Karpas-422 (cell line): ENCODE measurements around the gene ALPL. TPM values are rescaled to one million over a fixed set of nuclear protein-coding genes. Genes with fewer than 3 reads are reported as not detected.

Experiments used
- DNase-seq: peaks from one replicate; pipeline ENCODE4 v3.0.0-alpha.2; 2015
- H2AFZ ChIP-seq: fragments of 200-600 bp; sonication (generic); 2 replicates; pipeline ENCODE4 v1.6.1; 2014; ENCODE audit warnings: antibody characterized with exemption, low read length, mixed read lengths
- H3K27ac ChIP-seq: fragments of 200-600 bp; sonication (generic); 2 replicates; pipeline ENCODE4 v1.5.1; 2014; ENCODE audit warnings: mild to moderate bottlenecking, low read length, moderate library complexity
- H3K27me3 ChIP-seq: fragments of 200-600 bp; sonication (generic); 2 replicates; pipeline ENCODE4 v1.6.1; 2014; ENCODE audit warnings: low read length, mixed read lengths
- H3K36me3 ChIP-seq: fragments of 200-600 bp; sonication (generic); 2 replicates; pipeline ENCODE4 v1.6.1; 2014; ENCODE audit warnings: low read length, mixed read lengths; ENCODE audit not compliant: insufficient read depth
- H3K4me1 ChIP-seq: fragments of 200-600 bp; sonication (generic); 2 replicates; pipeline ENCODE4 v1.6.1; 2014; ENCODE audit warnings: mild to moderate bottlenecking, low read length, mixed read lengths
- H3K4me2 ChIP-seq: fragments of 200-600 bp; sonication (generic); 2 replicates; pipeline ENCODE4 v1.6.1; 2014; ENCODE audit warnings: low read length, low read depth, mild to moderate bottlenecking; ENCODE audit not compliant: poor library complexity, severe bottlenecking
- H3K4me3 ChIP-seq: fragments of 200-600 bp; sonication (generic); 2 replicates; pipeline ENCODE4 v1.5.1; 2014; ENCODE audit warnings: mild to moderate bottlenecking, antibody characterized with exemption, low read length, mixed read lengths
- H3K79me2 ChIP-seq: fragments of 200-600 bp; sonication (generic); 2 replicates; pipeline ENCODE4 v1.6.1; 2014; ENCODE audit warnings: mild to moderate bottlenecking, low read length, mixed read lengths
- H3K9ac ChIP-seq: fragments of 200-600 bp; sonication (generic); 2 replicates; pipeline ENCODE4 v1.6.0; 2014; ENCODE audit warnings: low read length
- H3K9me2 ChIP-seq: fragments of 200-600 bp; sonication (generic), shearing (Covaris generic); replicated peaks from 2 replicates; pipeline ENCODE4 v1.6.0; 2014; ENCODE audit warnings: mild to moderate bottlenecking, low read length, moderate library complexity; ENCODE audit not compliant: insufficient read depth
- H3K9me3 ChIP-seq: fragments of 300-700, 200-600 bp; sonication (generic); 2 replicates; pipeline ENCODE4 v1.6.1; 2014; ENCODE audit warnings: low read length, mixed read lengths
- H4K20me1 ChIP-seq: fragments of 200-600 bp; sonication (generic); 2 replicates; pipeline ENCODE4 v1.6.1; 2014; ENCODE audit warnings: mild to moderate bottlenecking, antibody characterized with exemption, low read length, low read depth; ENCODE audit not compliant: insufficient read depth
- total RNA-seq: library from RNA; depleted of rRNA; stranded (reverse); fragments of >200 nt; shearing (Covaris generic); gene quantifications from 2 replicates; pipeline ENCODE4 v1.2.3, GENCODE V29; 2014; ENCODE audit warnings: low replicate concordance; rRNA removed

Gene ALPL
- total RNA-seq, 1 experiment from 2014 or later, result not detected

- Histone ChIP-seq H3K9me2 (no peaks in the 10 kb centered on the region), H2AFZ (no peak overlapping the region), H3K4me2 (no peak overlapping the region), H3K79me2 (no peaks in the 10 kb centered on the region), H3K9me3 (no peaks in the 10 kb centered on the region), H3K27me3 (no peaks in the 10 kb centered on the region), H4K20me1 (0 out of 2 replicates have a peak, but pooled peaks cover 3% of the 10 kb centered on the region), H3K4me1 (no peaks in the 10 kb centered on the region), H3K27ac (no peak overlapping the region), H3K4me3 (no peak overlapping the region), H3K9ac (no peak overlapping the region), H3K36me3 (no peaks in the 10 kb centered on the region)
- DNase-seq, result no peak
These were observed 113.5 kb downstream of the ALPL start for GRCh38 chr1:21622466-21623315.

- Histone ChIP-seq H3K36me3 (no peaks in the 10 kb centered on the region), H2AFZ (no peak overlapping the region), H3K27me3 (no peaks in the 10 kb centered on the region), H4K20me1 (0 out of 2 replicates have a peak, but pooled peaks cover 3% of the 10 kb centered on the region), H3K9me3 (no peaks in the 10 kb centered on the region), H3K4me2 (no peak overlapping the region), H3K9ac (no peak overlapping the region), H3K9me2 (no peaks in the 10 kb centered on the region), H3K79me2 (no peaks in the 10 kb centered on the region), H3K4me1 (no peaks in the 10 kb centered on the region), H3K27ac (no peak overlapping the region), H3K4me3 (no peak overlapping the region)
- DNase-seq, result no peak
These were observed 114.3 kb downstream of the ALPL start for GRCh38 chr1:21623410-21623961.

GRCh38 chr1:21624571-21625389 is 115.6 kb downstream of the ALPL start:
- Histone ChIP-seq H3K4me1 (no peaks in the 10 kb centered on the region), H3K27ac (no peak overlapping the region), H3K79me2 (no peaks in the 10 kb centered on the region), H3K9me3 (no peaks in the 10 kb centered on the region), H3K9me2 (no peaks in the 10 kb centered on the region), H3K4me2 (no peak overlapping the region), H2AFZ (no peak overlapping the region), H3K36me3 (no peaks in the 10 kb centered on the region), H3K27me3 (no peaks in the 10 kb centered on the region), H3K4me3 (no peak overlapping the region), H3K9ac (no peak overlapping the region), H4K20me1 (no peaks in the 10 kb centered on the region)
- no peak for DNase-seq

GRCh38 chr1:21625390-21626190 is 116.4 kb downstream of the ALPL start:
- H3K9me3 ChIP-seq, result no peaks in the 10 kb centered on the region
- H3K27me3 ChIP-seq, result no peaks in the 10 kb centered on the region
- H3K4me1 ChIP-seq, result no peaks in the 10 kb centered on the region
- H3K79me2 ChIP-seq, result no peaks in the 10 kb centered on the region
- no peak for DNase-seq
- H2AFZ ChIP-seq, result no peak overlapping the region
- H3K4me3 ChIP-seq, result no peak overlapping the region
- no peak overlapping the region for H3K4me2 ChIP-seq
- no peak overlapping the region for H3K9ac ChIP-seq
- H3K9me2 ChIP-seq, result no peaks in the 10 kb centered on the region
- H3K36me3 ChIP-seq, result no peaks in the 10 kb centered on the region
- H4K20me1 ChIP-seq, result no peaks in the 10 kb centered on the region
- no peak overlapping the region for H3K27ac ChIP-seq

- Histone ChIP-seq H3K9me2 (no peaks in the 10 kb centered on the region), H3K4me1 (no peaks in the 10 kb centered on the region), H3K4me3 (no peak overlapping the region), H3K27me3 (no peaks in the 10 kb centered on the region), H2AFZ (no peak overlapping the region), H3K9ac (no peak overlapping the region), H3K79me2 (no peaks in the 10 kb centered on the region), H4K20me1 (no peaks in the 10 kb centered on the region), H3K27ac (no peak overlapping the region), H3K4me2 (no peak overlapping the region), H3K9me3 (no peaks in the 10 kb centered on the region), H3K36me3 (no peaks in the 10 kb centered on the region)
- no peak for DNase-seq
These were observed 117.7 kb downstream of the ALPL start for GRCh38 chr1:21626921-21627339.

Other genes starting within 250 kb of the ALPL start
- gene ECE1, start 219.0 kb upstream of the ALPL start, total RNA-seq, result 59.9 and 81.7 TPM in 2 replicates
- 3.6 and 5.3 TPM in 2 replicates for gene NBPF3, start 69.3 kb upstream of the ALPL start, total RNA-seq
- not detected in 2 replicates for gene RAP1GAP, start 159.9 kb downstream of the ALPL start, total RNA-seq